SU-DHL-6 (cell line): ENCODE results near the gene LPAR5.

Experiments
- EZH2phosphoT487 ChIP-seq: fragments of 200-600 bp; sonication (generic), shearing (Covaris generic); conservative IDR thresholded peaks from 2 replicates; pipeline ENCODE4 v1.6.1; 2018; ENCODE audit warnings: mild to moderate bottlenecking, antibody characterized with exemption, low read length, moderate library complexity, mixed read lengths
- TF ChIP-seq, protein P1 (sequence below): fragments of 200-600 bp; sonication (generic); IDR thresholded peaks from one replicate; pipeline ENCODE4 v1.5.1; 2017; ENCODE audit warnings: antibody characterized with exemption, mild to moderate bottlenecking, low read length, moderate library complexity; ENCODE audit not compliant: insufficient read depth, poor library complexity, severe bottlenecking

DNA sequence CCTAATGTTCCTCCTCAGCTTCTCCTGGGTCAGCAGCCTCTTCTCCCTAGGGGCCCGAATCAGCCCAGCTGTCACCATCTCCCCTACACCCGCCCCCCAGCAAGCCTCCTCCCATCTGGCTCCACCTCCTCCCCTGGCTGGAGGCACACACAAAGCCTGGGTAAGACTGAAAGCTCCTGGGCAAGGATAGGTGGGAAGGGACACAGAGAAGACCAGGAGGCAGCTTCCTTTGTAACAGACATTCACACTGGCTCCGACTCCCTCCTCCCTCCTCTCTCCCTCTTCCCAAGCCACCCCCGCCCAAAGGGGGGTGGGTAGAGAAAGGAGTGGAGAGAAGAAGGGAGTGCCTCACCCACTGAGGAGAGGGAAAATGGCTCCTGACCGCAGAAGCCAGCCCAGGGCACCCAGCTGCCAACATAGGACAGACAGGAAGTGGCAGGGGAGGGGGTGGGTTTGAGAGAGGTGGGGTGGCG, 32.6 kb downstream of the LPAR5 start:
- TF ChIP-seq, protein P1, sequence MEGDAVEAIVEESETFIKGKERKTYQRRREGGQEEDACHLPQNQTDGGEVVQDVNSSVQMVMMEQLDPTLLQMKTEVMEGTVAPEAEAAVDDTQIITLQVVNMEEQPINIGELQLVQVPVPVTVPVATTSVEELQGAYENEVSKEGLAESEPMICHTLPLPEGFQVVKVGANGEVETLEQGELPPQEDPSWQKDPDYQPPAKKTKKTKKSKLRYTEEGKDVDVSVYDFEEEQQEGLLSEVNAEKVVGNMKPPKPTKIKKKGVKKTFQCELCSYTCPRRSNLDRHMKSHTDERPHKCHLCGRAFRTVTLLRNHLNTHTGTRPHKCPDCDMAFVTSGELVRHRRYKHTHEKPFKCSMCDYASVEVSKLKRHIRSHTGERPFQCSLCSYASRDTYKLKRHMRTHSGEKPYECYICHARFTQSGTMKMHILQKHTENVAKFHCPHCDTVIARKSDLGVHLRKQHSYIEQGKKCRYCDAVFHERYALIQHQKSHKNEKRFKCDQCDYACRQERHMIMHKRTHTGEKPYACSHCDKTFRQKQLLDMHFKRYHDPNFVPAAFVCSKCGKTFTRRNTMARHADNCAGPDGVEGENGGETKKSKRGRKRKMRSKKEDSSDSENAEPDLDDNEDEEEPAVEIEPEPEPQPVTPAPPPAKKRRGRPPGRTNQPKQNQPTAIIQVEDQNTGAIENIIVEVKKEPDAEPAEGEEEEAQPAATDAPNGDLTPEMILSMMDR = no peak
- no peak for TF ChIP-seq EZH2phosphoT487
